ENCODE results near the gene HSD11B1. TPM values are rescaled to one million over a fixed set of nuclear protein-coding genes. Genes with fewer than 3 reads are reported as not detected.
A peak's percentile ranks its signal among the peaks of the same experiment; 100 is the strongest.

Gene HSD11B1
- total RNA-seq: 10 to 100 TPM in 1 of 4 donors, 1 to 10 TPM in 3; 3.0 to 16.0 (median 6.8) TPM

- intact Hi-C loops (cut with DNase I; ENCODE audit: low total_unique reads): no loop called here
- Histone ChIP-seq H3K27me3 (no peaks in the 10 kb centered on the region), H3K4me3 (peak within 1 kb of the TSS in 1 of 4 donors; percentile 21), H3K36me3 (no peaks in the 10 kb centered on the region), H3K9me3 (no peaks in the 10 kb centered on the region), H3K4me1 (no peaks in the 10 kb centered on the region), H3K27ac (peak within 1 kb of the TSS; percentile 37 to 58 (median 42))
- peak; percentile 93 to 96 for ATAC-seq
- no peak for TF ChIP-seq CTCF (IDR thresholded peaks at IDR 0.05 in 4 of 5, conservative IDR thresholded peaks at IDR 0.05 in 1 of 5)
- peak; percentile 29 to 57 for TF ChIP-seq POLR2A (IDR thresholded peaks at IDR 0.05)
- peak; percentile 62 to 83 for DNase-seq
- in situ Hi-C loops (cut with MboI; ENCODE audit: low sequenced_read_pairs in 4 of 4): no loop called here
Observed at GRCh38 chr1:209704584-209704983, at the start of gene HSD11B1. Gene HSD11B1, plus strand, starts transcription at chr1:209704846. Its CDS starts 97 bp downstream, at chr1:209704943.

GRCh38 chr1:209655411-209656231 is 49.0 kb upstream of the HSD11B1 start:
- Histone ChIP-seq H3K36me3 (no peaks in the 10 kb centered on the region), H3K4me1 (peaks cover 16 to 18% of the 10 kb centered on the region in 2 donors), H3K27ac (no peak overlapping the region), H3K4me3 (no peak overlapping the region), H3K27me3 (no peaks in the 10 kb centered on the region), H3K9me3 (no peaks in the 10 kb centered on the region)
- ATAC-seq (no peak), DNase-seq (no peak)
- no peak for TF ChIP-seq CTCF (IDR thresholded peaks at IDR 0.05 in 4 of 5, conservative IDR thresholded peaks at IDR 0.05 in 1 of 5)
- no peak for TF ChIP-seq POLR2A (IDR thresholded peaks at IDR 0.05)
- in situ Hi-C loops (cut with MboI; ENCODE audit: low sequenced_read_pairs in 4 of 4) (no loop called here), intact Hi-C loops (cut with DNase I; ENCODE audit: low total_unique reads) (no loop called here)

- no peak overlapping the region for H3K4me3 ChIP-seq
- no peaks in the 10 kb centered on the region for H3K9me3 ChIP-seq
- H3K27ac ChIP-seq: no peak overlapping the region
- ATAC-seq: no peak
- H3K4me1 ChIP-seq: peaks cover 16 to 18% of the 10 kb centered on the region in 2 donors
- no peaks in the 10 kb centered on the region for H3K36me3 ChIP-seq
- TF ChIP-seq CTCF (IDR thresholded peaks at IDR 0.05 in 4 of 5, conservative IDR thresholded peaks at IDR 0.05 in 1 of 5) (no peak), POLR2A (IDR thresholded peaks at IDR 0.05) (no peak)
- intact Hi-C loops (cut with DNase I; ENCODE audit: low total_unique reads): no loop called here
- no peaks in the 10 kb centered on the region for H3K27me3 ChIP-seq
- DNase-seq: no peak
- in situ Hi-C loops (cut with MboI; ENCODE audit: low sequenced_read_pairs in 4 of 4): no loop called here
Observed at GRCh38 chr1:209657140-209657879, 47.3 kb upstream of the HSD11B1 start.

GRCh38 chr1:209657918-209658317 is 46.7 kb upstream of the HSD11B1 start:
- Histone ChIP-seq H3K27ac (no peak overlapping the region), H3K27me3 (no peaks in the 10 kb centered on the region), H3K9me3 (no peaks in the 10 kb centered on the region), H3K4me1 (peaks cover 14% of the 10 kb centered on the region in 2 donors), H3K4me3 (no peak overlapping the region), H3K36me3 (no peaks in the 10 kb centered on the region)
- intact Hi-C loops (cut with DNase I; ENCODE audit: low total_unique reads) (no loop called here), in situ Hi-C loops (cut with MboI; ENCODE audit: low sequenced_read_pairs in 4 of 4) (no loop called here)
- TF ChIP-seq CTCF (IDR thresholded peaks at IDR 0.05 in 4 of 5, conservative IDR thresholded peaks at IDR 0.05 in 1 of 5): no peak
- DNase-seq: no peak
- no peak for ATAC-seq

Measured in gastrocnemius medialis (tissue), 4 donors.